Fibroblast of lung (primary cell): ENCODE measurements around the gene L3MBTL3.
"Not testable (repeated sequence)": the region's sequence is repeated elsewhere in the genome, so short reads cannot be mapped to it uniquely, and the experiment has no call there.

Experiments used
- EZH2 ChIP-seq: IDR thresholded peaks from 2 replicates; pipeline ENCODE4 v1.5.1; 2012; ENCODE audit warnings: low read length, control low read depth, mild to moderate bottlenecking; ENCODE audit errors: missing control alignments
- TF ChIP-seq, protein P1 (sequence below), 2 donors: IDR thresholded peaks in 1 of 2; conservative IDR thresholded peaks in 1 of 2; 1 replicate in 1 of 2; 2 replicates in 1 of 2; pipeline ENCODE4 v1.5.1; 2011 to 2012; ENCODE audit warnings: low read length in 2 of 2, control low read depth in 1 of 2, inconsistent platforms in 1 of 2, low read depth in 1 of 2, mild to moderate bottlenecking in 1 of 2

GRCh38 chr6:130173377-130174004 lies 155.1 kb downstream of the L3MBTL3 start:
- TF ChIP-seq, protein P1, sequence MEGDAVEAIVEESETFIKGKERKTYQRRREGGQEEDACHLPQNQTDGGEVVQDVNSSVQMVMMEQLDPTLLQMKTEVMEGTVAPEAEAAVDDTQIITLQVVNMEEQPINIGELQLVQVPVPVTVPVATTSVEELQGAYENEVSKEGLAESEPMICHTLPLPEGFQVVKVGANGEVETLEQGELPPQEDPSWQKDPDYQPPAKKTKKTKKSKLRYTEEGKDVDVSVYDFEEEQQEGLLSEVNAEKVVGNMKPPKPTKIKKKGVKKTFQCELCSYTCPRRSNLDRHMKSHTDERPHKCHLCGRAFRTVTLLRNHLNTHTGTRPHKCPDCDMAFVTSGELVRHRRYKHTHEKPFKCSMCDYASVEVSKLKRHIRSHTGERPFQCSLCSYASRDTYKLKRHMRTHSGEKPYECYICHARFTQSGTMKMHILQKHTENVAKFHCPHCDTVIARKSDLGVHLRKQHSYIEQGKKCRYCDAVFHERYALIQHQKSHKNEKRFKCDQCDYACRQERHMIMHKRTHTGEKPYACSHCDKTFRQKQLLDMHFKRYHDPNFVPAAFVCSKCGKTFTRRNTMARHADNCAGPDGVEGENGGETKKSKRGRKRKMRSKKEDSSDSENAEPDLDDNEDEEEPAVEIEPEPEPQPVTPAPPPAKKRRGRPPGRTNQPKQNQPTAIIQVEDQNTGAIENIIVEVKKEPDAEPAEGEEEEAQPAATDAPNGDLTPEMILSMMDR (conservative IDR thresholded peaks at IDR 0.05 in 1 of 2, IDR thresholded peaks at IDR 0.05 in 1 of 2; ENCODE audit: low read depth in 1 of 2, low read length in 2 of 2) = not testable (repeated sequence)
- not testable (repeated sequence) for TF ChIP-seq EZH2
